Esophagus squamous epithelium (tissue), 4 donors: ENCODE data around the gene MAP1B.

Experiments
- POLR2A ChIP-seq, 4 donors: fragments of 450-650 bp; IDR thresholded peaks; one replicate each; pipeline ENCODE4 v1.6.1; 2017; ENCODE audit warnings: antibody characterized with exemption in 4 of 4, mild to moderate bottlenecking in 4 of 4, moderate library complexity in 3 of 4
- TF ChIP-seq, protein P1 (sequence below), 6 experiments: fragments of 450-650 bp in 4 of 6; fragments of 200-600 bp in 2 of 6; sonication (generic) in 2 of 6; IDR thresholded peaks; one replicate each; pipeline ENCODE4 v1.5.1; 2016 to 2019; ENCODE audit warnings: antibody characterized with exemption in 6 of 6, mild to moderate bottlenecking in 4 of 6, moderate library complexity in 4 of 6

DNA sequence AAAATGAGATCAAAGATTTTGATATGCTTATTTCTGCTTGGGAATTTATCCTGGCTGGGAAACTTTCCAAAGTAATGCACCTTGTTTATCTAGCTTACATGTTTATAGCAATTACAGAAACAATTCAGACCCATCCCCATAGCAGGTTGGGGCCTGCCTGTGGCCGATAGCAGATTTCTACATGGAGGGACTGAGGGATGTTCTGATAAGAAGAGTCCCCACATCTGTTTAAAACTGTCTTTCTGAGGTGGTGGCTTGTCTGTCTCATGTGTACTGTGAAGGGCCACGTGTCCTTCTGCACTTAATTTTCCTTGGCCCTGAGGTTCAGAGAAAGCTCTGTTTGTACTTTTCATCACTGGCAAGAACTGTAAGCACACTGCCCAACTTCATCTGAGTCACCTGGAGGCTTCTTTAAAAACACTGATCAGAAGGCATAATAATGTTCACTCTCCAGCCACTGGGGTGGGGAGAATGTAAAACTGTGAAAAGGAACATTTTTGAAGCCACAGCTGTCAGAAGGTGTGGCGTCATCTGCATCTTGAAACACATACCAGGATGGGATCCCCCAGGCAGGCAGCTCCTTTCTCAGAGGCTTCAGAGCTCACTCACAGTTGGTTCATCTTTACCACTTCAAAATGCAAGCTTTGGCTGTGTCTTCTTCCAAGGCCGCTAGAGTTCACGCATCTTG is 80.3 kb downstream of the MAP1B start:
- TF ChIP-seq, protein P1, sequence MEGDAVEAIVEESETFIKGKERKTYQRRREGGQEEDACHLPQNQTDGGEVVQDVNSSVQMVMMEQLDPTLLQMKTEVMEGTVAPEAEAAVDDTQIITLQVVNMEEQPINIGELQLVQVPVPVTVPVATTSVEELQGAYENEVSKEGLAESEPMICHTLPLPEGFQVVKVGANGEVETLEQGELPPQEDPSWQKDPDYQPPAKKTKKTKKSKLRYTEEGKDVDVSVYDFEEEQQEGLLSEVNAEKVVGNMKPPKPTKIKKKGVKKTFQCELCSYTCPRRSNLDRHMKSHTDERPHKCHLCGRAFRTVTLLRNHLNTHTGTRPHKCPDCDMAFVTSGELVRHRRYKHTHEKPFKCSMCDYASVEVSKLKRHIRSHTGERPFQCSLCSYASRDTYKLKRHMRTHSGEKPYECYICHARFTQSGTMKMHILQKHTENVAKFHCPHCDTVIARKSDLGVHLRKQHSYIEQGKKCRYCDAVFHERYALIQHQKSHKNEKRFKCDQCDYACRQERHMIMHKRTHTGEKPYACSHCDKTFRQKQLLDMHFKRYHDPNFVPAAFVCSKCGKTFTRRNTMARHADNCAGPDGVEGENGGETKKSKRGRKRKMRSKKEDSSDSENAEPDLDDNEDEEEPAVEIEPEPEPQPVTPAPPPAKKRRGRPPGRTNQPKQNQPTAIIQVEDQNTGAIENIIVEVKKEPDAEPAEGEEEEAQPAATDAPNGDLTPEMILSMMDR (IDR thresholded peaks at IDR 0.05): no peak
- no peak for TF ChIP-seq POLR2A (IDR thresholded peaks at IDR 0.05)
